Gastrocnemius medialis (tissue), 4 donors: ENCODE measurements around the gene SSTR4. TPM values are rescaled to one million over a fixed set of nuclear protein-coding genes. Genes with fewer than 3 reads are reported as not detected.

ENCODE experiments used
- ATAC-seq, 2 donors: fragments of 150-250 bp; one replicate each; pipeline ENCODE4 v1.9.1; 2016
- DNase-seq, 2 donors: peaks; one replicate each; pipeline ENCODE4 v3.0.0-alpha.2; 2019
- H3K27ac ChIP-seq, 4 donors: fragments of 200-600 bp; sonication (generic); 1 replicate in 1 of 4; 2 replicates in 3 of 4; pipeline ENCODE4 v1.5.1; 2016 to 2018; ENCODE audit warnings: mild to moderate bottlenecking in 2 of 4, moderate library complexity in 1 of 4
- H3K27me3 ChIP-seq, 3 donors: fragments of 200-600 bp; sonication (generic) in 2 of 3; 1 replicate in 1 of 3; 2 replicates in 2 of 3; pipeline versions ENCODE4 v1.5.1 to v1.6.0; 2016 to 2019; ENCODE audit warnings: mild to moderate bottlenecking in 1 of 3, moderate library complexity in 1 of 3
- H3K36me3 ChIP-seq, 2 donors: fragments of 200-600 bp; sonication (generic) in 1 of 2; one replicate each; pipeline ENCODE4 v1.5.1; 2017 to 2018
- H3K4me1 ChIP-seq, 2 donors: fragments of 200-600 bp; sonication (generic) in 1 of 2; one replicate each; pipeline ENCODE4 v1.5.1; 2016 to 2017; ENCODE audit warnings: mild to moderate bottlenecking in 2 of 2
- H3K4me3 ChIP-seq, 4 donors: fragments of 200-600 bp; sonication (generic) in 3 of 4; 1 replicate in 1 of 4; 2 replicates in 3 of 4; pipeline ENCODE4 v1.5.1; 2016 to 2019; ENCODE audit warnings: mild to moderate bottlenecking in 2 of 4
- H3K9me3 ChIP-seq, 3 donors: fragments of 200-600 bp; sonication (generic) in 2 of 3; 1 replicate in 1 of 3; 2 replicates in 2 of 3; pipeline ENCODE4 v1.5.1; 2016 to 2019
- CTCF ChIP-seq, 5 experiments: fragments of 450-650 bp in 3 of 5; fragments of 200-600 bp in 2 of 5; sonication (generic) in 2 of 5; IDR thresholded peaks in 4 of 5; conservative IDR thresholded peaks in 1 of 5; 1 replicate in 4 of 5; 2 replicates in 1 of 5; pipeline ENCODE4 v1.5.1; 2016 to 2019; ENCODE audit warnings: antibody characterized with exemption in 5 of 5, mild to moderate bottlenecking in 3 of 5, moderate library complexity in 3 of 5
- POLR2A ChIP-seq, 2 donors: fragments of 450-650 bp; IDR thresholded peaks; one replicate each; pipeline ENCODE4 v1.6.1; 2017; ENCODE audit warnings: antibody characterized with exemption in 2 of 2, mild to moderate bottlenecking in 2 of 2, moderate library complexity in 2 of 2
- in situ Hi-C, 4 donors: fragments of 200-750 bp; cut with MboI; loops; one replicate each; pipeline versions ENCODE4 v1.15.0 to v1.8.0; 2017; ENCODE audit warnings: low sequenced_read_pairs in 4 of 4
- intact Hi-C: fragments of 100-400 bp; cut with DNase I; formaldehyde crosslinking; loops from one replicate; pipeline ENCODE4 v1.15.1; 2023; ENCODE audit warnings: low total_unique reads
- total RNA-seq, 4 donors: library from RNA; depleted of rRNA; stranded (reverse); fragments of >200 nt; gene quantifications; one replicate each; pipeline versions ENCODE4 v1.1.0 to v1.2.3, GENCODE V29; 2016

The SSTR4 gene
- total RNA-seq, 4 donors from 2014 or later = not detected

GRCh38 chr20:23002276-23002675, 32.8 kb upstream of the SSTR4 start:
- in situ Hi-C loops = loop anchor here in 1 of 4 donors (25.0 kb wide), 1 partner anchor 90 kb away; no protein-coding TSS in a partner anchor
- no peaks in the 10 kb centered on the region for H3K27me3 ChIP-seq
- ATAC-seq (no peak), DNase-seq (no peak)
- H3K4me3 ChIP-seq = no peak overlapping the region
- no peaks in the 10 kb centered on the region for H3K36me3 ChIP-seq
- intact Hi-C loops = loop anchor here (10.0 kb wide), 1 partner anchor 57 kb away; no protein-coding TSS in a partner anchor
- H3K4me1 ChIP-seq = no peaks in the 10 kb centered on the region
- H3K27ac ChIP-seq = no peak overlapping the region
- H3K9me3 ChIP-seq = no peaks in the 10 kb centered on the region
- TF ChIP-seq CTCF (IDR thresholded peaks at IDR 0.05 in 4 of 5, conservative IDR thresholded peaks at IDR 0.05 in 1 of 5) (no peak), POLR2A (IDR thresholded peaks at IDR 0.05) (no peak)

GRCh38 chr20:23003077-23003635, 32.0 kb upstream of the SSTR4 start:
- in situ Hi-C loops = loop anchor here in 1 of 4 donors (25.0 kb wide), 1 partner anchor 91 kb away; no protein-coding TSS in a partner anchor

GRCh38 chr20:23003881-23004460, 31.1 kb upstream of the SSTR4 start:
- no peak for ATAC-seq
- DNase-seq = no peak
- no peaks in the 10 kb centered on the region for H3K27me3 ChIP-seq
- no peaks in the 10 kb centered on the region for H3K4me1 ChIP-seq
- in situ Hi-C loops (loop anchor here in 1 of 4 donors (25.0 kb wide), 1 partner anchor 92 kb away; no protein-coding TSS in a partner anchor), intact Hi-C loops (loop anchor here (10.0 kb wide), 1 partner anchor 59 kb away; no protein-coding TSS in a partner anchor)
- no peak overlapping the region for H3K27ac ChIP-seq
- no peaks in the 10 kb centered on the region for H3K9me3 ChIP-seq
- H3K4me3 ChIP-seq = no peak overlapping the region
- H3K36me3 ChIP-seq = no peaks in the 10 kb centered on the region
- TF ChIP-seq CTCF (IDR thresholded peaks at IDR 0.05 in 4 of 5, conservative IDR thresholded peaks at IDR 0.05 in 1 of 5) = no peak

More at GRCh38 chr20:23003077-23003635, 32.0 kb upstream of the SSTR4 start:
- H3K27ac ChIP-seq = no peak overlapping the region
- intact Hi-C loops = loop anchor here (10.0 kb wide), 1 partner anchor 58 kb away; no protein-coding TSS in a partner anchor
- no peaks in the 10 kb centered on the region for H3K4me1 ChIP-seq
- ATAC-seq (no peak), DNase-seq (no peak)
- no peaks in the 10 kb centered on the region for H3K36me3 ChIP-seq
- no peaks in the 10 kb centered on the region for H3K9me3 ChIP-seq
- H3K4me3 ChIP-seq = no peak overlapping the region
- H3K27me3 ChIP-seq = no peaks in the 10 kb centered on the region
- TF ChIP-seq POLR2A (IDR thresholded peaks at IDR 0.05) (no peak), CTCF (IDR thresholded peaks at IDR 0.05 in 4 of 5, conservative IDR thresholded peaks at IDR 0.05 in 1 of 5) (no peak)

DNA sequence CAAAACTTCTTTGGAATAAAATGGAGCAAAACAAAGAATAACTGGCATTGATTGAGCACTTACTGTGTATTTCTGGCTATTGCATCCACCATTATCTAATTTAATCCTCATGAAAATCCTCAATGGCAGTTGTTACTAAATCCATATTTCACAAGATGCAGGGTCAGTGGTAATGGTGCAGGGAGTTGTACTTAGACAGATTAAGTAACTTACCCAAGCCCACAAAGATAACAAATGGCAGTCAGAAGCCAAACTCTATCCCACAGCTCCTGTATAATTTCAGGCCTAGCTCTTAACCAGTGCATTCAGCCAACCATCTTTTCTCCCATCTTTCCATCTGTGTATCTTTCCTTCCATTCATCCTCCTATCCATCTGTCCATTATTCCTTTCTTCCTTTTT, 29.3 kb upstream of the SSTR4 start:
- DNase-seq (no peak), ATAC-seq (no peak)
- Histone ChIP-seq H3K9me3 (no peaks in the 10 kb centered on the region), H3K36me3 (no peaks in the 10 kb centered on the region), H3K4me1 (no peaks in the 10 kb centered on the region), H3K27me3 (no peaks in the 10 kb centered on the region), H3K27ac (no peak overlapping the region), H3K4me3 (no peak overlapping the region)
- intact Hi-C loops = loop anchor here (10.0 kb wide), 1 partner anchor 61 kb away; no protein-coding TSS in a partner anchor
- no peak for TF ChIP-seq POLR2A (IDR thresholded peaks at IDR 0.05)
- TF ChIP-seq CTCF (IDR thresholded peaks at IDR 0.05 in 4 of 5, conservative IDR thresholded peaks at IDR 0.05 in 1 of 5) = no peak
- in situ Hi-C loops = loop anchor here in 1 of 4 donors (25.0 kb wide), 1 partner anchor 93 kb away; no protein-coding TSS in a partner anchor
